ENCODE results near the gene WTAP. TPM values are rescaled to one million over a fixed set of nuclear protein-coding genes. Genes with fewer than 3 reads are reported as not detected.

WTAP gene
- total RNA-seq, 4 donors from 2014 or later = 83.6 to 132 (median 119) TPM

DNA sequence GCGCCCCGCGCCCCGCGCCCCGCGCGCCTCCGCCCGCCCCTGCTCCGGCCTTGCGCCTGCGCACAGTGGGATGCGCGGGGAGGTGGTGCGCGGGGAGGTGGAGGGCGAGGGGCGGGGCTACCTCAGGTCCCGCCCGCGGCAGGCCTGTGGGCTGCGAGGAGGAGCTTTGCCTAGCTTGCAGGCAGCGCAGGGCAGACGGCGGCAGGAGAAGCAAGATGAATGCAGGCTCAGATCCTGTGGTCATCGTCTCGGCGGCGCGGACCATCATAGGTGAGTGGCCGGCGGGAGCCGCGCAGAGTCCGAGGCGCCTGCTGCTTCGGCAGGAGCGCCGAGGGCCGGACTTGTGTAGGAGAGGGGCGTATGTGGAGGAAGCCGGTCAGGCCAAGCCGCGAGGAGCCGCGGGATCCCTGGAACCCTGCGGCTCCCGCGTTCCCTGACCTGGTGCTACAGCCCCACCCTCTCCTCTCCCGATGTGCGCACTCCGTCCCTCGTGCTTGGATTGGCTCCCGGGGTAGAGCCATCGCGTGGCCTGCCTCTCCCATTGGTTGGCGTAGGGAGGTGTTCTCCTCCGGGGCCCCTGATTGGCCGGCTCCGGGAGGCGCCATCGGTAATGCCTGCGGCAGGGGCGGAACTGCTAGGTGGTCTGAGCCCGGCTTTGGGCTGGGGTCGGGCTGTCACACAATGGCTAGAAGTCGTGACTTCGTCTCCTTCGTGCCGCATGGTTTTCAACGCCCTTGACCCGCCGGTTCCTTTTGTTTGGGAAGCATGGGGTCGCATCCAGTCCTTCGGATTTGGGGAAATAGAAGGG, 34.8 kb downstream of the WTAP start, which contains the start of gene ACAT2:
TSS of gene ACAT2 (plus strand) at position 173 of the 808 bp plus-strand sequence. CDS start at position 216, 43 bp downstream.
- intact Hi-C loops (cut with DNase I) = loop anchor here (10.0 kb wide), 1 partner anchor 67 kb away; the partner anchor contains the start of gene SOD2
- DNase-seq = peak; percentile 96
- Histone ChIP-seq H3K27ac (peak within 1 kb of the TSS; percentile 95 to 99 (median 95)), H3K4me3 (replicated peaks in 1 of 3) (peak within 1 kb of the TSS; percentile 62 to 85 (median 68)), H3K4me1 (peaks cover 15 to 16% of the 10 kb centered on the region in 2 donors), H3K36me3 (peaks cover 5 to 8% of the 10 kb centered on the region in 2 donors), H3K9me3 (no peaks in the 10 kb centered on the region), H3K27me3 (no peaks in the 10 kb centered on the region)
- TF ChIP-seq, protein P1, sequence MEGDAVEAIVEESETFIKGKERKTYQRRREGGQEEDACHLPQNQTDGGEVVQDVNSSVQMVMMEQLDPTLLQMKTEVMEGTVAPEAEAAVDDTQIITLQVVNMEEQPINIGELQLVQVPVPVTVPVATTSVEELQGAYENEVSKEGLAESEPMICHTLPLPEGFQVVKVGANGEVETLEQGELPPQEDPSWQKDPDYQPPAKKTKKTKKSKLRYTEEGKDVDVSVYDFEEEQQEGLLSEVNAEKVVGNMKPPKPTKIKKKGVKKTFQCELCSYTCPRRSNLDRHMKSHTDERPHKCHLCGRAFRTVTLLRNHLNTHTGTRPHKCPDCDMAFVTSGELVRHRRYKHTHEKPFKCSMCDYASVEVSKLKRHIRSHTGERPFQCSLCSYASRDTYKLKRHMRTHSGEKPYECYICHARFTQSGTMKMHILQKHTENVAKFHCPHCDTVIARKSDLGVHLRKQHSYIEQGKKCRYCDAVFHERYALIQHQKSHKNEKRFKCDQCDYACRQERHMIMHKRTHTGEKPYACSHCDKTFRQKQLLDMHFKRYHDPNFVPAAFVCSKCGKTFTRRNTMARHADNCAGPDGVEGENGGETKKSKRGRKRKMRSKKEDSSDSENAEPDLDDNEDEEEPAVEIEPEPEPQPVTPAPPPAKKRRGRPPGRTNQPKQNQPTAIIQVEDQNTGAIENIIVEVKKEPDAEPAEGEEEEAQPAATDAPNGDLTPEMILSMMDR (IDR thresholded peaks at IDR 0.05) = peak in 3 of 6 experiments; percentile 15 to 27 (median 26)
- peak; percentile 9 to 78 for TF ChIP-seq POLR2A (IDR thresholded peaks at IDR 0.05)
- WGBS, 2 donors = 0% methylated on average over 12 of the region's 76 CpGs; no CpG with 5 or more reads in 1 of the 2 donors

DNA sequence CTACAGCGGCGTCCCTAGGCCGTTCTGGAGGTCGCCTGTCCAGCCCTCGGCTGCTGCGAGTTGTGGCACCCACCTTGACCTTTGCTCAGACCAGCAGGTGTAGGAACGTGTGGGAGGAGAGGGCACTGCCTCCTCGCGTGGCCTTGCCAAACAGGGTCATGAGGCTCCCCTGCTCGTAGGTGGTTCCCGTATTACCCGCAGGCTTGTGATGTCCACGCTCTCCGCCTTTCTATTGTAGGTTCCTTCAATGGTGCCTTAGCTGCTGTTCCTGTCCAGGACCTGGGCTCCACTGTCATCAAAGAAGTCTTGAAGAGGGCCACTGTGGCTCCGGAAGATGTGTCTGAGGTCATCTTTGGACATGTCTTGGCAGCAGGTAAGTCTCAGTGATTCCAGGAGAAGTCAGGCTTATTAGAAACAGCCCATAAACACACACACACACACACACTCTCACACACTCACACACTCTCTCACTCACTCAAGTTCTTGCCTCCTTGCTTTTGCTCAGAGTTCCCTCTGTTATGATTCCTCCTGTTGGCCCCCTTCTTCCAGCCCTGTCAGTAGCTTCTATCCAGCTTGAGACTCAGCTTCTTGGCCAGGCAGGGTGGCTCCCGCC, 35.5 kb downstream of the WTAP start:
- no peaks in the 10 kb centered on the region for H3K27me3 ChIP-seq
- DNase-seq = peak in 1 of 2 donors; percentile 17
- intact Hi-C loops (cut with DNase I) = loop anchor here (10.0 kb wide), 1 partner anchor 68 kb away; the partner anchor contains the start of gene SOD2
- peaks cover 15 to 16% of the 10 kb centered on the region in 2 donors for H3K4me1 ChIP-seq
- no peak for TF ChIP-seq POLR2A (IDR thresholded peaks at IDR 0.05)
- TF ChIP-seq, protein P1 (IDR thresholded peaks at IDR 0.05) = no peak
- H3K9me3 ChIP-seq = no peaks in the 10 kb centered on the region
- H3K36me3 ChIP-seq = peaks cover 8 to 9% of the 10 kb centered on the region in 2 donors
- peak overlapping the region; percentile 95 to 99 (median 95) for H3K27ac ChIP-seq
- H3K4me3 ChIP-seq (replicated peaks in 1 of 3) = peak overlapping the region; percentile 62 to 85 (median 68)
- WGBS, 2 donors = 28 to 34% methylated on average over 13 to 14 of the region's 16 CpGs

DNA sequence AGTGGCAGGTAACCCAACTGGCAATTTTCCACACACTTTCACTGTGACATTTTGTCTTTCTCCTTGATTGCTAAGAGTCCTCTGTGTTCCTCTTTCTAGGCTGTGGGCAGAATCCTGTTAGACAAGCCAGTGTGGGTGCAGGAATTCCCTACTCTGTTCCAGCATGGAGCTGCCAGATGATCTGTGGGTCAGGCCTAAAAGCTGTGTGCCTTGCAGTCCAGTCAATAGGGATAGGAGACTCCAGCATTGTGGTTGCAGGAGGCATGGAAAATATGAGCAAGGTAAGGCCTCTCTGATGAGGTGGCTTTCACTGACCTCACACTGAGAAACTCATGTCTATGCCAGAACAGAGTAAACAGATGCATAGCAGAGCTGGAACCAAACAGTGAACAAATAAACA, 39.6 kb downstream of the WTAP start:
- TF ChIP-seq, protein P1 (IDR thresholded peaks at IDR 0.05) = no peak
- no peak for TF ChIP-seq POLR2A (IDR thresholded peaks at IDR 0.05)
- Histone ChIP-seq H3K27ac (no peak overlapping the region), H3K36me3 (peaks cover 4 to 5% of the 10 kb centered on the region in 2 donors), H3K4me3 (replicated peaks in 1 of 3) (no peak overlapping the region), H3K4me1 (peaks cover 7 to 8% of the 10 kb centered on the region in 2 donors), H3K27me3 (no peaks in the 10 kb centered on the region), H3K9me3 (no peaks in the 10 kb centered on the region)
- DNase-seq = no peak
- intact Hi-C loops (cut with DNase I) = loop anchor here (10.0 kb wide), 1 partner anchor 72 kb away; the partner anchor contains the start of gene SOD2

DNA sequence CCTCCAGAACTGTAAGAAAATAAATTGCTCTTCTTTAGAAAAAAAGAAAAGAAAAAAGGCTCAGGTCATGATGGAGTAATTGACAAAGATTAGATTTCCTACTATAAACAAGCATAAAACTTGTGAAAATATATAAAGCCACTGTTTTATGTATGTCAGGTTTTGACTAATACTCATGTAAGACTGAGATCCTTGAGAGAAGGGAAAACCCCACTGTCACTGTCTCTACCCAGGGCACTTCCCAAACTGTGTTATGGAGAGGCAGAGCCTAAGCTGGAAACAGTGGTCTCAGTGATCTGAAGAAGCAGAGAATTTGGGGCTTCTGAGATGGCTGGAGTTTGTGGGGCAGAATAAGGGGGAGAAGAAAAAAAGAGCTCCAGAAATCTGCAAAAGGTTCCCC, 42.2 kb downstream of the WTAP start:
- no peak for DNase-seq
- Histone ChIP-seq H3K4me1 (no peaks in the 10 kb centered on the region), H3K36me3 (peaks cover 4 to 5% of the 10 kb centered on the region in 2 donors), H3K27me3 (no peaks in the 10 kb centered on the region), H3K4me3 (replicated peaks in 1 of 3) (no peak overlapping the region), H3K9me3 (no peaks in the 10 kb centered on the region), H3K27ac (no peak overlapping the region)
- TF ChIP-seq, protein P1 (IDR thresholded peaks at IDR 0.05) = no peak
- no peak for TF ChIP-seq POLR2A (IDR thresholded peaks at IDR 0.05)
- intact Hi-C loops (cut with DNase I) = loop anchor here (10.0 kb wide), 1 partner anchor 75 kb away; the partner anchor contains the start of gene SOD2

Data from thyroid gland (tissue), 4 donors.